ENCODE measurements around the gene PTPN14.

GRCh38 chr1:214444182-214444939 lies 107.0 kb downstream of the PTPN14 start:
- TF ChIP-seq CTCF (IDR thresholded peaks at IDR 0.05; ENCODE audit: low read depth, low read length) (no peak), POLR2A (IDR thresholded peaks at IDR 0.05; ENCODE audit: extremely low read depth, insufficient read length) (no peak)

Measured in NB4 (cell line).